Measurements from ENCODE around the gene MARCHF10.

Gene MARCHF10

GRCh38 chr17:62753562-62753961 is 54.6 kb downstream of the MARCHF10 start:
- Histone ChIP-seq H3K4me1 (ENCODE audit: control insufficient read depth, insufficient read depth, low read length) (peaks cover 7% of the 10 kb centered on the region), H3K36me3 (ENCODE audit: control insufficient read depth, insufficient read depth, low read length) (no peaks in the 10 kb centered on the region), H3K4me3 (ENCODE audit: low read length) (no peak overlapping the region), H3K9me3 (ENCODE audit: control insufficient read depth, insufficient read depth, low read length) (no peaks in the 10 kb centered on the region), H3K27me3 (ENCODE audit: control insufficient read depth, insufficient read depth, low read length) (no peaks in the 10 kb centered on the region), H3K27ac (ENCODE audit: low read length) (no peak overlapping the region)
- no peak for DNase-seq (ENCODE audit: low read depth, low spot score)
- no CpG with 5 or more reads among the region's 7 CpGs for WGBS (ENCODE audit: insufficient coverage, insufficient read length)

GRCh38 chr17:62751060-62751691 is 56.9 kb downstream of the MARCHF10 start:
- Histone ChIP-seq H3K36me3 (ENCODE audit: control insufficient read depth, insufficient read depth, low read length) (no peaks in the 10 kb centered on the region), H3K4me1 (ENCODE audit: control insufficient read depth, insufficient read depth, low read length) (peaks cover 9% of the 10 kb centered on the region), H3K27me3 (ENCODE audit: control insufficient read depth, insufficient read depth, low read length) (no peaks in the 10 kb centered on the region), H3K4me3 (ENCODE audit: low read length) (no peak overlapping the region), H3K9me3 (ENCODE audit: control insufficient read depth, insufficient read depth, low read length) (no peaks in the 10 kb centered on the region), H3K27ac (ENCODE audit: low read length) (no peak overlapping the region)
- WGBS (ENCODE audit: insufficient coverage, insufficient read length), result no CpG with 5 or more reads among the region's 12 CpGs
- no peak for DNase-seq (ENCODE audit: low read depth, low spot score)

- Histone ChIP-seq H3K27me3 (ENCODE audit: control insufficient read depth, insufficient read depth, low read length) (no peaks in the 10 kb centered on the region), H3K4me3 (ENCODE audit: low read length) (no peak overlapping the region)
- WGBS (ENCODE audit: insufficient coverage, insufficient read length), result no CpG with 5 or more reads among the region's 15 CpGs
These were observed 57.5 kb downstream of the MARCHF10 start for GRCh38 chr17:62750631-62751051.

GRCh38 chr17:62749926-62750325 is 58.2 kb downstream of the MARCHF10 start:
- Histone ChIP-seq H3K4me1 (ENCODE audit: control insufficient read depth, insufficient read depth, low read length) (peaks cover 9% of the 10 kb centered on the region), H3K9me3 (ENCODE audit: control insufficient read depth, insufficient read depth, low read length) (no peaks in the 10 kb centered on the region), H3K27me3 (ENCODE audit: control insufficient read depth, insufficient read depth, low read length) (no peaks in the 10 kb centered on the region), H3K4me3 (ENCODE audit: low read length) (no peak overlapping the region), H3K36me3 (ENCODE audit: control insufficient read depth, insufficient read depth, low read length) (no peaks in the 10 kb centered on the region), H3K27ac (ENCODE audit: low read length) (no peak overlapping the region)
- whole genome bisulfite sequencing (ENCODE audit: insufficient coverage, insufficient read length), result no CpG with 5 or more reads among the region's 17 CpGs
- no peak for DNase-seq (ENCODE audit: low read depth, low spot score)

More at GRCh38 chr17:62750631-62751051, 57.5 kb downstream of the MARCHF10 start:
- Histone ChIP-seq H3K9me3 (ENCODE audit: control insufficient read depth, insufficient read depth, low read length) (no peaks in the 10 kb centered on the region), H3K36me3 (ENCODE audit: control insufficient read depth, insufficient read depth, low read length) (no peaks in the 10 kb centered on the region), H3K4me1 (ENCODE audit: control insufficient read depth, insufficient read depth, low read length) (peaks cover 9% of the 10 kb centered on the region), H3K27ac (ENCODE audit: low read length) (no peak overlapping the region)
- DNase-seq (ENCODE audit: low read depth, low spot score), result no peak

- no CpG with 5 or more reads among the region's 8 CpGs for WGBS (ENCODE audit: insufficient coverage, insufficient read length)
- Histone ChIP-seq H3K36me3 (ENCODE audit: control insufficient read depth, insufficient read depth, low read length) (no peaks in the 10 kb centered on the region), H3K4me3 (ENCODE audit: low read length) (no peak overlapping the region), H3K9me3 (ENCODE audit: control insufficient read depth, insufficient read depth, low read length) (no peaks in the 10 kb centered on the region), H3K27me3 (ENCODE audit: control insufficient read depth, insufficient read depth, low read length) (no peaks in the 10 kb centered on the region), H3K4me1 (ENCODE audit: control insufficient read depth, insufficient read depth, low read length) (peaks cover 9% of the 10 kb centered on the region), H3K27ac (ENCODE audit: low read length) (no peak overlapping the region)
- no peak for DNase-seq (ENCODE audit: low read depth, low spot score)
These were observed 61.2 kb downstream of the MARCHF10 start for GRCh38 chr17:62746941-62747340.

GRCh38 chr17:62745806-62746205 is 62.3 kb downstream of the MARCHF10 start:
- H3K4me3 ChIP-seq (ENCODE audit: low read length), result no peak overlapping the region
- H3K27me3 ChIP-seq (ENCODE audit: control insufficient read depth, insufficient read depth, low read length), result no peaks in the 10 kb centered on the region
- no CpG with 5 or more reads among the region's 7 CpGs for WGBS (ENCODE audit: insufficient coverage, insufficient read length)
- H3K27ac ChIP-seq (ENCODE audit: low read length), result no peak overlapping the region
- no peaks in the 10 kb centered on the region for H3K9me3 ChIP-seq (ENCODE audit: control insufficient read depth, insufficient read depth, low read length)
- no peaks in the 10 kb centered on the region for H3K36me3 ChIP-seq (ENCODE audit: control insufficient read depth, insufficient read depth, low read length)
- H3K4me1 ChIP-seq (ENCODE audit: control insufficient read depth, insufficient read depth, low read length), result peaks cover 7% of the 10 kb centered on the region
- no peak for DNase-seq (ENCODE audit: low read depth, low spot score)

GRCh38 chr17:62744259-62744658 is 63.9 kb downstream of the MARCHF10 start:
- H3K4me3 ChIP-seq (ENCODE audit: low read length), result no peak overlapping the region
- H3K36me3 ChIP-seq (ENCODE audit: control insufficient read depth, insufficient read depth, low read length), result no peaks in the 10 kb centered on the region
- WGBS (ENCODE audit: insufficient coverage, insufficient read length), result no CpG with 5 or more reads among the region's 7 CpGs
- no peak for DNase-seq (ENCODE audit: low read depth, low spot score)
- no peak overlapping the region for H3K27ac ChIP-seq (ENCODE audit: low read length)
- no peaks in the 10 kb centered on the region for H3K27me3 ChIP-seq (ENCODE audit: control insufficient read depth, insufficient read depth, low read length)
- H3K9me3 ChIP-seq (ENCODE audit: control insufficient read depth, insufficient read depth, low read length), result no peaks in the 10 kb centered on the region
- H3K4me1 ChIP-seq (ENCODE audit: control insufficient read depth, insufficient read depth, low read length), result 0 out of 2 replicates have a peak, but pooled peaks cover 2% of the 10 kb centered on the region

GRCh38 chr17:62741290-62741689 is 66.8 kb downstream of the MARCHF10 start:
- H3K27me3 ChIP-seq (ENCODE audit: control insufficient read depth, insufficient read depth, low read length), result no peaks in the 10 kb centered on the region; the same call in 1 of the 2 replicates
- H3K36me3 ChIP-seq (ENCODE audit: control insufficient read depth, insufficient read depth, low read length), result no peaks in the 10 kb centered on the region
- no peak overlapping the region for H3K4me3 ChIP-seq (ENCODE audit: low read length)
- H3K4me1 ChIP-seq (ENCODE audit: control insufficient read depth, insufficient read depth, low read length), result no peaks in the 10 kb centered on the region
- no peak overlapping the region for H3K27ac ChIP-seq (ENCODE audit: low read length)
- no CpG with 5 or more reads among the region's 4 CpGs for WGBS (ENCODE audit: insufficient coverage, insufficient read length)
- no peak for DNase-seq (ENCODE audit: low read depth, low spot score)
- H3K9me3 ChIP-seq (ENCODE audit: control insufficient read depth, insufficient read depth, low read length), result no peaks in the 10 kb centered on the region

GRCh38 chr17:62739645-62740388 is 68.3 kb downstream of the MARCHF10 start:
- Histone ChIP-seq H3K27me3 (ENCODE audit: control insufficient read depth, insufficient read depth, low read length) (no peaks in the 10 kb centered on the region; the same call in 1 of the 2 replicates), H3K36me3 (ENCODE audit: control insufficient read depth, insufficient read depth, low read length) (no peaks in the 10 kb centered on the region), H3K4me1 (ENCODE audit: control insufficient read depth, insufficient read depth, low read length) (no peaks in the 10 kb centered on the region), H3K9me3 (ENCODE audit: control insufficient read depth, insufficient read depth, low read length) (no peaks in the 10 kb centered on the region), H3K27ac (ENCODE audit: low read length) (no peak overlapping the region), H3K4me3 (ENCODE audit: low read length) (no peak overlapping the region)
- no CpG with 5 or more reads among the region's 16 CpGs for WGBS (ENCODE audit: insufficient coverage, insufficient read length)
- DNase-seq (ENCODE audit: low read depth, low spot score), result no peak

GRCh38 chr17:62738281-62738680 is 69.8 kb downstream of the MARCHF10 start:
- Histone ChIP-seq H3K36me3 (ENCODE audit: control insufficient read depth, insufficient read depth, low read length) (no peaks in the 10 kb centered on the region), H3K9me3 (ENCODE audit: control insufficient read depth, insufficient read depth, low read length) (no peaks in the 10 kb centered on the region), H3K27me3 (ENCODE audit: control insufficient read depth, insufficient read depth, low read length) (no peaks in the 10 kb centered on the region; the same call in 1 of the 2 replicates), H3K4me1 (ENCODE audit: control insufficient read depth, insufficient read depth, low read length) (no peaks in the 10 kb centered on the region), H3K4me3 (ENCODE audit: low read length) (no peak overlapping the region), H3K27ac (ENCODE audit: low read length) (no peak overlapping the region)
- WGBS (ENCODE audit: insufficient coverage, insufficient read length), result no CpG with 5 or more reads among the region's 9 CpGs
- no peak for DNase-seq (ENCODE audit: low read depth, low spot score)

All from iPS DF 6.9 (cell line).